Measurements from ENCODE around the gene P3H2. TPM values are rescaled to one million over a fixed set of nuclear protein-coding genes. Genes with fewer than 3 reads are reported as not detected.
A peak's percentile ranks its signal among the peaks of the same experiment; 100 is the strongest.

Gene P3H2
- total and polyA plus RNA-seq, 2 of the 4 experiments (the other 2 are of a cell fraction) = 54.7 to 64.3 TPM

GRCh38 chr3:190070622-190071347 lies 49.9 kb downstream of the P3H2 start:
- H3K14ac ChIP-seq (replicated peaks; ENCODE audit: low read depth, low read length) = peak overlapping the region; percentile 70
- no peaks in the 10 kb centered on the region; the same call in 1 of the 2 replicates for H3K36me3 ChIP-seq (ENCODE audit: control insufficient read depth, insufficient read depth, low read length)
- no peak overlapping the region; the same call in 1 of the 2 replicates for H3K9ac ChIP-seq (ENCODE audit: low read depth, low read length)
- H3K27me3 ChIP-seq (ENCODE audit: control insufficient read depth, insufficient read depth, low read length) = no peaks in the 10 kb centered on the region
- peak overlapping the region; percentile 89; the same call in 1 of the 2 replicates for H4K5ac ChIP-seq (ENCODE audit: low read depth, low read length)
- H4K91ac ChIP-seq (ENCODE audit: insufficient read depth, low read depth, low read length) = peak overlapping the region; percentile 8; the same call in 1 of the 2 replicates
- H2AFZ ChIP-seq (replicated peaks; ENCODE audit: low read length, poor library complexity) = no peak overlapping the region
- in situ Hi-C loops (cut with MboI; ENCODE audit: low sequenced_read_pairs) (no loop called here), intact Hi-C loops (cut with micrococcal nuclease) (no loop called here), dilution Hi-C loops (cut with HindIII; ENCODE audit: low sequenced_read_pairs, unreplicated experiment) (no loop called here)
- H3K18ac ChIP-seq (ENCODE audit: low read depth, low read length) = peak overlapping the region; percentile 82; the same call in 1 of the 2 replicates
- H3K4me1 ChIP-seq (ENCODE audit: control insufficient read depth, insufficient read depth, low read length) = peaks cover 9% of the 10 kb centered on the region
- H3K4me3 ChIP-seq (ENCODE audit: insufficient read depth, low read depth, low read length) = no peak overlapping the region
- ATAC-seq (ENCODE audit: low read depth) (peak; percentile 53), DNase-seq (peak; percentile 66)
- peak overlapping the region; percentile 81 for H3K4me2 ChIP-seq (ENCODE audit: low read depth, low read length)
- peaks cover 24 to 45% of the 10 kb centered on the region in 2 experiments for H3K79me1 ChIP-seq (ENCODE audit: low read depth in 1 of 2, low read length in 2 of 2)
- ChIA-PET CTCF (no interaction called here), POLR2A (ENCODE audit: unreplicated experiment) (interaction anchor here (0.8 kb wide), 1 partner anchor 463 kb away, joined by 3 read pairs; no protein-coding TSS in a partner anchor)
- no peak overlapping the region for H3K27ac ChIP-seq (ENCODE audit: insufficient read depth, low read length)
- no peak overlapping the region for H2AK9ac ChIP-seq (replicated peaks; ENCODE audit: low read depth, low read length, poor library complexity)
- H2BK5ac ChIP-seq (ENCODE audit: low read depth, low read length, poor library complexity, severe bottlenecking) = peak overlapping the region; percentile 91
- H4K8ac ChIP-seq (ENCODE audit: low read depth in 2 of 2, low read length in 2 of 2) = peak overlapping the region; percentile 66 to 85; a peak in 3 of 4 replicates
- H2BK120ac ChIP-seq (ENCODE audit: low read depth, low read length) = peak overlapping the region; percentile 91
- 0 out of 2 replicates have a peak overlapping the region, but pooled peaks have one; percentile 19 for H3K56ac ChIP-seq (ENCODE audit: extremely low read depth, insufficient read depth, low read length)
- peak; percentile 53; the same call in 1 of the 2 replicates for TF ChIP-seq BHLHE40 (IDR thresholded peaks at IDR 0.05; ENCODE audit: low read depth, low read length)
- TF ChIP-seq SMC3 (IDR thresholded peaks at IDR 0.05; ENCODE audit: low read depth, low read length) = no peak
- 33% methylated on average over 1 of the region's 5 CpGs; no CpG with 5 or more reads in 1 of the 2 experiments for WGBS, 2 experiments (ENCODE audit: extremely low coverage in 2 of 2, insufficient read length in 1 of 2)
- H3K4ac ChIP-seq (ENCODE audit: low read depth, low read length) = peak overlapping the region; percentile 91
- H2BK15ac ChIP-seq (ENCODE audit: low read depth, low read length) = peak overlapping the region; percentile 94; the same call in 2 of the 3 replicates
- no peaks in the 10 kb centered on the region for H3K9me3 ChIP-seq (ENCODE audit: control insufficient read depth, insufficient read depth, low read length)
- H2AK5ac ChIP-seq (ENCODE audit: low read depth, low read length) = peak overlapping the region; percentile 76; the same call in 1 of the 2 replicates
- BruUV-seq (replicated peaks) = no TSS peak
- peak overlapping the region; percentile 84 for H2BK20ac ChIP-seq (ENCODE audit: low read depth, low read length)
- no peaks in the 10 kb centered on the region; the same call in 1 of the 2 replicates for H4K20me1 ChIP-seq (ENCODE audit: insufficient read depth, low read length)
- H3K23ac ChIP-seq (ENCODE audit: low read depth, low read length) = peak overlapping the region; percentile 95
- H3K9me1 ChIP-seq (ENCODE audit: insufficient read depth, low read length) = peaks cover 11% of the 10 kb centered on the region

All from IMR-90 (cell line).